Endodermal cell (in vitro differentiated cells): ENCODE data around the gene ITSN1. TPM values are rescaled to one million over a fixed set of nuclear protein-coding genes. Genes with fewer than 3 reads are reported as not detected.
A peak's percentile ranks its signal among the peaks of the same experiment; 100 is the strongest.

Source experiments
- DNase-seq: peaks from one replicate; pipeline ENCODE4 v3.0.0-alpha.2; 2017
- H3K27ac ChIP-seq: 2 replicates; pipeline ENCODE4 v1.5.1; 2013; ENCODE audit warnings: mild to moderate bottlenecking, low read depth, low read length, moderate library complexity
- H3K27me3 ChIP-seq: 2 replicates; pipeline ENCODE4 v1.6.1; 2013; ENCODE audit warnings: mild to moderate bottlenecking, low read length, moderate library complexity; ENCODE audit not compliant: insufficient read depth, control insufficient read depth, poor library complexity, severe bottlenecking
- H3K36me3 ChIP-seq: 2 replicates; pipeline ENCODE4 v1.7.0; 2013; ENCODE audit warnings: mild to moderate bottlenecking, low read length, moderate library complexity; ENCODE audit not compliant: control insufficient read depth, insufficient read depth
- H3K4me1 ChIP-seq: one replicate; pipeline ENCODE4 v1.7.0; 2013; ENCODE audit warnings: low read length; ENCODE audit not compliant: control insufficient read depth, insufficient read depth
- H3K4me3 ChIP-seq: 2 replicates; pipeline ENCODE4 v1.5.1; 2013; ENCODE audit warnings: mild to moderate bottlenecking, low read length, moderate library complexity
- H3K9ac ChIP-seq: 2 replicates; pipeline ENCODE4 v1.6.1; 2013; ENCODE audit warnings: mild to moderate bottlenecking, low read length, moderate library complexity; ENCODE audit not compliant: poor library complexity, severe bottlenecking; ENCODE audit errors: extremely low read depth
- H3K9me3 ChIP-seq: 2 replicates; pipeline ENCODE4 v1.6.1; 2013; ENCODE audit warnings: mild to moderate bottlenecking, low read length, moderate library complexity; ENCODE audit not compliant: control insufficient read depth
- H3K27ac Mint-ChIP-seq: 2 replicates; pipeline ENCODE4 v1.8.0; 2020; ENCODE audit warnings: mixed read lengths
- H3K27me3 Mint-ChIP-seq: 2 replicates; pipeline ENCODE4 v1.8.0; 2021; ENCODE audit warnings: mild to moderate bottlenecking, mixed read lengths; ENCODE audit not compliant: insufficient read depth
- H3K36me3 Mint-ChIP-seq: 2 replicates; pipeline ENCODE4 v1.8.0; 2020; ENCODE audit warnings: low read depth, mixed read lengths
- H3K4me1 Mint-ChIP-seq: 2 replicates; pipeline ENCODE4 v1.8.0; 2020; ENCODE audit warnings: mixed read lengths
- H3K4me3 Mint-ChIP-seq: 2 replicates; pipeline ENCODE4 v1.8.0; 2020; ENCODE audit warnings: mild to moderate bottlenecking, moderate library complexity, mixed read lengths
- H3K9me3 Mint-ChIP-seq: 2 replicates; pipeline ENCODE4 v1.8.0; 2020; ENCODE audit warnings: mild to moderate bottlenecking, mixed read lengths
- CTCF ChIP-seq: fragments of 200-600 bp; sonication (generic); conservative IDR thresholded peaks from 2 replicates; pipeline ENCODE4 v1.5.0; 2021; ENCODE audit warnings: antibody characterized with exemption, mild to moderate bottlenecking
- WGBS, 2 experiments: methylation state at CpG; one replicate each; pipeline versions ENCODE4 v1.1.5 to v1.1.7; 2013; ENCODE audit warnings: missing lambda C conversion rate in 2 of 2, mixed read lengths in 1 of 2; ENCODE audit not compliant: insufficient coverage in 1 of 2, insufficient read length in 1 of 2; 5-methylcytosine and 5-hydroxymethylcytosine counted together
- total RNA-seq, 2 donors: library from RNA; stranded (reverse); fragmentation: NEBNext Ultra II Directional in 1 of 2; extraction: Animal tissue kit (Norgen Biotek cat#: 25700) in 1 of 2; gene quantifications; 2 replicates in 1 of 2; 3 replicates in 1 of 2; pipeline ENCODE4 v1.2.1, GENCODE V29; 2021

ITSN1 gene
- total RNA-seq, 2 donors from 2014 or later = 89.6 to 104 TPM

GRCh38 chr21:33901412-33902288 is 259.3 kb downstream of the ITSN1 start:
- peak; percentile 81 for TF ChIP-seq CTCF
- Mint-ChIP-seq H3K9me3 (no peaks in the 10 kb centered on the region), H3K27me3 (no peaks in the 10 kb centered on the region), H3K36me3 (peaks cover 36% of the 10 kb centered on the region), H3K4me1 (peaks cover 1% of the 10 kb centered on the region), H3K4me3 (no peak overlapping the region), H3K27ac (peak overlapping the region; percentile 31)
- 83 to 86% methylated on average over 11 to 13 of the region's 13 CpGs for WGBS, 2 experiments
- no peaks in the 10 kb centered on the region for H3K9me3 ChIP-seq
- no peaks in the 10 kb centered on the region for H3K4me1 ChIP-seq
- no peaks in the 10 kb centered on the region for H3K27me3 ChIP-seq
- H3K9ac ChIP-seq = no peak overlapping the region
- no peak overlapping the region for H3K27ac ChIP-seq
- H3K4me3 ChIP-seq = no peak overlapping the region
- peaks cover 52% of the 10 kb centered on the region for H3K36me3 ChIP-seq
- peak; percentile 90 for DNase-seq

- Mint-ChIP-seq H3K9me3 (no peaks in the 10 kb centered on the region), H3K4me1 (peaks cover 1% of the 10 kb centered on the region), H3K4me3 (no peak overlapping the region), H3K27ac (peak overlapping the region; percentile 31), H3K27me3 (no peaks in the 10 kb centered on the region), H3K36me3 (peaks cover 43% of the 10 kb centered on the region)
- WGBS, 2 experiments = 94 to 98% methylated on average over 6 of the region's 6 CpGs
- Histone ChIP-seq H3K36me3 (peaks cover 59% of the 10 kb centered on the region), H3K27me3 (no peaks in the 10 kb centered on the region), H3K4me1 (no peaks in the 10 kb centered on the region), H3K27ac (no peak overlapping the region), H3K9me3 (no peaks in the 10 kb centered on the region), H3K4me3 (no peak overlapping the region), H3K9ac (no peak overlapping the region)
- no peak for DNase-seq
- no peak for TF ChIP-seq CTCF
Observed at GRCh38 chr21:33902349-33902748, 260.0 kb downstream of the ITSN1 start.

GRCh38 chr21:33904041-33904440 is 261.7 kb downstream of the ITSN1 start:
- no peaks in the 10 kb centered on the region for H3K9me3 ChIP-seq
- H3K9ac ChIP-seq = no peak overlapping the region
- no peak for DNase-seq
- Mint-ChIP-seq H3K9me3 (no peaks in the 10 kb centered on the region), H3K4me3 (no peak overlapping the region), H3K27me3 (no peaks in the 10 kb centered on the region), H3K4me1 (peaks cover 1% of the 10 kb centered on the region), H3K27ac (no peak overlapping the region), H3K36me3 (peaks cover 57% of the 10 kb centered on the region)
- H3K4me3 ChIP-seq = no peak overlapping the region
- peaks cover 75% of the 10 kb centered on the region for H3K36me3 ChIP-seq
- H3K4me1 ChIP-seq = no peaks in the 10 kb centered on the region
- no peak for TF ChIP-seq CTCF
- H3K27me3 ChIP-seq = no peaks in the 10 kb centered on the region
- 96 to 100% methylated on average over 2 to 5 of the region's 5 CpGs for WGBS, 2 experiments
- no peak overlapping the region for H3K27ac ChIP-seq
